GM10266 (cell line): ENCODE measurements around the gene TMEM256.
A peak's percentile ranks its signal among the peaks of the same experiment; 100 is the strongest.

ENCODE experiments used
- DNase-seq: peaks from one replicate; pipeline ENCODE4 v3.0.0; 2012; ENCODE audit errors: extremely low spot score
- TF ChIP-seq, protein P1 (sequence below): IDR thresholded peaks from 2 replicates; pipeline ENCODE4 v1.5.1; 2012; ENCODE audit warnings: mild to moderate bottlenecking, low read depth; ENCODE audit not compliant: control insufficient read depth, insufficient read depth; ENCODE audit errors: missing control alignments

TMEM256 gene

DNA sequence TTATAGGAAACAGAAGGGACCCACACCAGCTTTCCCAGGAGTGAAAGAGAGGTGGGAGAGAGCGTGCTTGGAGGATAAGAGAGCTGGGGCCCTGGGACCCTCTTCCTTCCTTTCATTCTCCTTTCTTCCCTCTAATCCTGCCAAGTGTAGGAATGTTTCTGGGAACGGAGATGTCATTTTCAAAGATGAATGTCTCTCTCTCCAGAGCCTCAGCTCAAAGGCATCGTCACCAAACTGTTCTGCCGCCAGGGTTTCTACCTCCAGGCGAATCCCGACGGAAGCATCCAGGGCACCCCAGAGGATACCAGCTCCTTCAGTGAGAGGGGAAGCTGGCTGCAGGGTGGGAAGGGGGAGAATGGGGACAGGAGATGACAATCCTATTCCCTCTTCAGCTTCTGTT is 37.4 kb upstream of the TMEM256 start:
- DNase-seq: no peak
- TF ChIP-seq, protein P1, sequence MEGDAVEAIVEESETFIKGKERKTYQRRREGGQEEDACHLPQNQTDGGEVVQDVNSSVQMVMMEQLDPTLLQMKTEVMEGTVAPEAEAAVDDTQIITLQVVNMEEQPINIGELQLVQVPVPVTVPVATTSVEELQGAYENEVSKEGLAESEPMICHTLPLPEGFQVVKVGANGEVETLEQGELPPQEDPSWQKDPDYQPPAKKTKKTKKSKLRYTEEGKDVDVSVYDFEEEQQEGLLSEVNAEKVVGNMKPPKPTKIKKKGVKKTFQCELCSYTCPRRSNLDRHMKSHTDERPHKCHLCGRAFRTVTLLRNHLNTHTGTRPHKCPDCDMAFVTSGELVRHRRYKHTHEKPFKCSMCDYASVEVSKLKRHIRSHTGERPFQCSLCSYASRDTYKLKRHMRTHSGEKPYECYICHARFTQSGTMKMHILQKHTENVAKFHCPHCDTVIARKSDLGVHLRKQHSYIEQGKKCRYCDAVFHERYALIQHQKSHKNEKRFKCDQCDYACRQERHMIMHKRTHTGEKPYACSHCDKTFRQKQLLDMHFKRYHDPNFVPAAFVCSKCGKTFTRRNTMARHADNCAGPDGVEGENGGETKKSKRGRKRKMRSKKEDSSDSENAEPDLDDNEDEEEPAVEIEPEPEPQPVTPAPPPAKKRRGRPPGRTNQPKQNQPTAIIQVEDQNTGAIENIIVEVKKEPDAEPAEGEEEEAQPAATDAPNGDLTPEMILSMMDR: no peak

DNA sequence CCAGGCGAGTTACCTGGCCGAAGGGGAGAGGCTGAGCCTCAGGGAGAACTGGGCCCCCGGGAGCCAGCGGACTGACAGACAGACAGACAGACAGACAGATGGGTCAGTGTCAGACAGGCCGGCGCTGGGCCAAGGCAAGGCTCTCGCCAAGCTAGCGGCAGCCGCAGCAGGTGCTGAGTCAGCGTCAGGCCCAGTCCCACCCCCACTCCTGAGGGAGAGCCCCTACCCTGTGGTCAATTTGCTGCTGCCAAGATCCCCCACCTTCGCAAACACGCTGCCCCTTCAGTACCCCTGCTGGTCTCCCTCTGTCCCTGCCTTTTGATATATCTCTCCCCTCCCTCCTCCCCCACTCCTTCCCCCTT is 36.9 kb upstream of the TMEM256 start:
- DNase-seq: peak; percentile 80
- TF ChIP-seq, protein P1: no peak

DNA sequence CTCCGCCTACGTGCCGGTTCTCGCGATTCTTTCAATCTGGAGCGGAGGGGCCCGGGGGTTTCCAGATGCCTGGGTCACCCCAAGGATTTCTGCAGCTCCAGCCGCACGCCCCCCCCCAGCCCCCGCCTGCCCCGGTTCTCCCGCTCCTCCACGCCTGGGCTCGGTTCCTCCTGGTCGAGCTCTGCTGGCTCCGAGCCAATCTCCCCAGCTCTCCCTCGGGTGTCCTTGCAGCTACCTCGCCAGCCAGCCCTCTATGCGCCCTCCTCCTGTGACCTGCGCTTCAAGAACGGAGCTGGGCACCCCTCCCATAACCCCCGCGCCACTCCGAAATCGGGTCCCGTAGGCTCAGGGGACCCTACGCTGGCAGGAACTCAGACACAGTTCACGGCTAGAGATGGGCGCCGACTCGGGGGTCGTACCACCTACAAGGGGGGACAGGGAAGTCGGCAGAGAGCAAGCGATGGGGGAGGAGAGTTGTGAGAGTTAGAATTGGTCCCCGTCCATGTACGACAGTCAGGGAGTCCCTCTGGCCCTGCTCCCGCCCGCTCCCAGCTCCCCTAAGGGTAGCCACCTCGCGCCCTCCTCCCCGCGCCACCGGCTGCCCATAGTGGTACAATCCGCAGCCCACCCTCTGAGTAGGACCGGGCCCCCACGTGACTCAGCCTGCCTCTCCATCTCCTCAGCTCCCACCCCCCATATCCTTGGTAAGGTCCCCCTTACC is 36.4 kb upstream of the TMEM256 start:
- DNase-seq: peak; percentile 85
- TF ChIP-seq, protein P1: no peak

DNA sequence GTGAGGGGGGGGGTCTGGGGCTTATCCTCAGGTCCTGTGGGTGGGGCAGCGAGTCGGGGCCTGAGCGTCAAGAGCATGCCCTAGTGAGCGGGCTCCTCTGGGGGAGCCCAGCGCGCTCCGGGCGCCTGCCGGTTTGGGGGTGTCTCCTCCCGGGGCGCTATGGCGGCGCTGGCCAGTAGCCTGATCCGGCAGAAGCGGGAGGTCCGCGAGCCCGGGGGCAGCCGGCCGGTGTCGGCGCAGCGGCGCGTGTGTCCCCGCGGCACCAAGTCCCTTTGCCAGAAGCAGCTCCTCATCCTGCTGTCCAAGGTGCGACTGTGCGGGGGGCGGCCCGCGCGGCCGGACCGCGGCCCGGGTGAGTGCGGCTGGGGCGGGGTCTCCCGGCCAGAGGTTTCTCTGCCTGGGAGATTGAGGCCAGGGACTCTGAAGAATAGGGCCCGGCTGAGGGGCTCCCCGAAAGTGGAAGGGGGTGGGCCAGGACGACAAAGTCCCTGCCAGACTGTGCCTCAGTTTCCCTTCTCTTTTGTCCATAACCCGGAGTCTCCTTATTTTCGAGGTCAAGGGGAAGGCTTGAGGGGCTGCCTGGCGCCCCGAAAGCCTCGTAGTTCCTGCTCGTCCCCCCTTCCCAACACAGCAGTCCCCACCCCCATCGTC is 35.7 kb upstream of the TMEM256 start, which contains the start of gene FGF11:
TSS of gene FGF11 (plus strand) at position 51 of the 651 bp plus-strand sequence. CDS start at position 160, 109 bp downstream.
- TF ChIP-seq, protein P1: no peak
- no peak for DNase-seq

DNA sequence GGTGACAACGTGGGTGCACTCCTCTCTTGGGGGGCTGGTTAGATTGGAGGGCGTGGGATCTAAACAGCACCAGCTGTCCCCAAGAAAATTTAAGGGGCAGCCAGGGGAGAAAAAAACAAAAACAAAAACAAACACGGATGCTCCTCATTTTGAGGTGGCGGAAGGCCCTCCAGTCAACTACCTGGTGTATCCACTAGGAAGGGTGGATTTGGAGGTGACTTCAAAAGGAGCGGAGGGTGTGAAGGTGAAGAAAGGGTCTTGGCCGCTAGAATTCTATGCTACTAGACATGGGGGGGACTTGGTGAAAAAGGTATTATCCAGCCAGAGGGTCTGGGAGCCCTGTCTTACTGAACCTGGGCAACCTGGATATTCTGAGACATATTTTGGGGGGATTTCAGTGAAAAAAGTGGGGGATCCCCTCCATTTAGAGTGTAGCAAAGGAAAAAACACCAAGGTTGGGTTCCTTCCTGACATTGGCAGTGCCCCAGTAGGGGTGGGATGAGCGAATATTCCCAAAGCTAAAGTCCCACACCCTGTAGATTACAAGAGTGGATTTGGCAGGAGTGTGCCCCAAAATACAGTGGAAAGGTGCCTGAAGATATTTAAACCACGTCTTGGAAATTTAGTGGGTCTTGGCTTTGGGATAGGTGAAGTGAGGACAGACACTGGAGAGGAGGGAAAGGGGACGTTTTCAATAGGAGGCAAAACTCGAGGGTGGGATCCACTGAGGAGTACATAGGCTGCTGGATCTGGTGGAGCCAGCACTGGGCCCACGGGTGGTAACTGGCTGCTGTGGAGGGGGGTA is 35.0 kb upstream of the TMEM256 start:
- no peak for DNase-seq
- TF ChIP-seq, protein P1: no peak

DNA sequence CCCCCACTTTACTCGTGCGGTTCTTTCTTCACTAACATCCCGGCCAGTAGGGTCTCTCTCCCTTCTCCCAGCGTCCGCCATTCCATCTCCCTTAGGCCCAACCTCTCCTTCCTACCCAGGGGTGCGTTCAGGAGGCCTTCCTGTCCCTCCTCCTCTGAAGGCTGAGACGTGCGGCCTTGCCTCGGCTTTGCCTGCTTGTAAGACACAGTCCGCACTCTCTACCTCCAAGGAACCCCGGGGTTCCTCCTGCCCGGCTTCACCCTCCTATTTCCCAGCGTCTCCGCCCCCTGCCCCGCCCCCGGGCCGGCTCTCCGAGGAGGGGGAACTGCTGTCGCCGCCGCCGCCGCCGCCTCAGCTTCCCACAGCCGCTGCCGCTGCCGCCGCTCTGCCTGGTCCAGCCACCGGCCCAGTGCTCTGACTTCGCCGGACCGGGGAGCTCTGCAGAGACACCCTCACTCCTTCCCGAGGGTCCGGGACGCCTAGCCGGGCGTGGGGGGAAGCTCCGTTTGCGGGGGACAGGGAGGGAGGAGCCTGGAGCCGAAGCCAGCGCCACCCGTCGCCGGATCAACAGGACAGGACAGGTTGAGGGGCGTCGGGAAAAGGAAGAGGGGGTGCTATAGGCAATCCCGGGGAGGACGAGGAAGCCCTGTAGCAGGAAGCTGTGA is 34.2 kb upstream of the TMEM256 start:
- DNase-seq: peak; percentile 76
- TF ChIP-seq, protein P1: no peak
